Measurements from ENCODE around the gene KLC1. TPM values are rescaled to one million over a fixed set of nuclear protein-coding genes. Genes with fewer than 3 reads are reported as not detected.

The KLC1 gene
- total and polyA plus RNA-seq, 2 of the 13 experiments (the other 11 are each of a cell fraction or from before 2014, with no cell fraction given): 53.2 to 63.5 TPM

- TF ChIP-seq TFDP2 (CRISPR knock-in tag; IDR thresholded peaks at IDR 0.05) (no peak), MZF1 (CRISPR knock-in tag; IDR thresholded peaks at IDR 0.05; ENCODE audit: borderline replicate concordance) (no peak), ZBTB14 (CRISPR knock-in tag; IDR thresholded peaks at IDR 0.05) (no peak), NFKBIZ (CRISPR knock-in tag; IDR thresholded peaks at IDR 0.05) (no peak), HMGA1 (CRISPR knock-in tag; conservative IDR thresholded peaks at IDR 0.05) (no peak), LCORL (IDR thresholded peaks at IDR 0.05) (no peak), LCORL (CRISPR knock-in tag; IDR thresholded peaks at IDR 0.05) (no peak), ZNF264 (CRISPR knock-in tag; IDR thresholded peaks at IDR 0.05) (no peak), SIX1 (CRISPR knock-in tag; IDR thresholded peaks at IDR 0.05; ENCODE audit: borderline replicate concordance) (no peak), NFE2 (CRISPR knock-in tag; IDR thresholded peaks at IDR 0.05) (no peak)
Observed at GRCh38 chr14:103624860-103625259, 4.2 kb upstream of the KLC1 start (continued).

GRCh38 chr14:103625356-103626095 lies 3.5 kb upstream of the KLC1 start:
- POLR2A ChIA-PET: no interaction called here
- no peak for FAIRE-seq
- DNase-seq (ENCODE audit: low spot score): no peak
- in situ Hi-C loops (cut with HindIII; ENCODE audit: extremely low pct_ligation_motif_present, low pct_unique_long_range_greater_than_20kb): no loop called here
- H3K27ac ChIP-seq (ENCODE audit: extremely low read length, insufficient read depth, low read length): no peak overlapping the region
- 11% methylated on average over 10 of the region's 11 CpGs for WGBS (ENCODE audit: low lambda C conversion rate)
- H3K9ac ChIP-seq (ENCODE audit: insufficient read depth, low read depth, low read length): 0 out of 2 replicates have a peak overlapping the region, but pooled peaks have one; percentile 30
- peak overlapping the region; percentile 29 to 73 (median 41) for H3K4me3 ChIP-seq (replicated peaks in 1 of 3; ENCODE audit: insufficient read depth in 1 of 3, low read depth in 2 of 3, low read length in 3 of 3)
- TF ChIP-seq HIC2 (CRISPR knock-in tag; IDR thresholded peaks at IDR 0.05; ENCODE audit: low read depth) (no peak), ZNF121 (CRISPR knock-in tag; IDR thresholded peaks at IDR 0.05) (peak; percentile 83)
- peaks cover 73% of the 10 kb centered on the region for H3K4me1 ChIP-seq (ENCODE audit: insufficient read depth, low read length)
- peaks cover 7% of the 10 kb centered on the region for H4K20me1 ChIP-seq (ENCODE audit: insufficient read depth, low read length)
- intact Hi-C loops (cut with micrococcal nuclease; ENCODE audit: unreplicated experiment): no loop called here
- H3K9me3 ChIP-seq (ENCODE audit: low read length): no peaks in the 10 kb centered on the region
- no TSS peak for BruUV-seq (replicated peaks)
- no peak overlapping the region for H2AFZ ChIP-seq (ENCODE audit: low read length)
- H3K4me2 ChIP-seq (ENCODE audit: low read depth, low read length): peak overlapping the region; percentile 87
- no peak for ATAC-seq
- no peaks in the 10 kb centered on the region; a peak in 1 of 5 replicates for H3K27me3 ChIP-seq (ENCODE audit: control insufficient read depth in 1 of 2, insufficient read depth in 2 of 2, low read length in 2 of 2)
- CTCF ChIA-PET (ENCODE audit: low intra/inter-chr PET ratio, low total read pairs): no interaction called here
- no peaks in the 10 kb centered on the region for H3K36me3 ChIP-seq (replicated peaks in 1 of 2; ENCODE audit: control insufficient read depth in 1 of 2, insufficient read depth in 2 of 2, low read length in 2 of 2)
- H3K79me2 ChIP-seq (ENCODE audit: insufficient read depth, low read length): peaks cover 10% of the 10 kb centered on the region

All from HepG2 (cell line).